Glutamatergic neuron (in vitro differentiated cells): ENCODE data around the gene CLTCL1. TPM values are rescaled to one million over a fixed set of nuclear protein-coding genes. Genes with fewer than 3 reads are reported as not detected.

Source experiments
- DNase-seq: peaks from one replicate; pipeline ENCODE4 v3.0.0; 2022
- H3K27ac Mint-ChIP-seq: one replicate; pipeline ENCODE4 v1.8.0; 2020; ENCODE audit warnings: mild to moderate bottlenecking, mixed read lengths, inconsistent platforms; ENCODE audit not compliant: unreplicated experiment
- H3K27me3 Mint-ChIP-seq: one replicate; pipeline ENCODE4 v1.8.0; 2020; ENCODE audit warnings: mild to moderate bottlenecking, moderate library complexity, mixed read lengths, inconsistent platforms; ENCODE audit not compliant: unreplicated experiment
- H3K36me3 Mint-ChIP-seq: one replicate; pipeline ENCODE4 v1.8.0; 2020; ENCODE audit warnings: mild to moderate bottlenecking, mixed read lengths, inconsistent platforms; ENCODE audit not compliant: unreplicated experiment
- H3K4me1 Mint-ChIP-seq: one replicate; pipeline ENCODE4 v1.8.0; 2020; ENCODE audit warnings: mild to moderate bottlenecking, low read depth, mixed read lengths, inconsistent platforms; ENCODE audit not compliant: unreplicated experiment
- H3K4me3 Mint-ChIP-seq: one replicate; pipeline ENCODE4 v1.8.0; 2020; ENCODE audit warnings: mild to moderate bottlenecking, mixed read lengths, inconsistent platforms; ENCODE audit not compliant: unreplicated experiment
- H3K9me3 Mint-ChIP-seq: one replicate; pipeline ENCODE4 v1.8.0; 2020; ENCODE audit warnings: mild to moderate bottlenecking, moderate library complexity, mixed read lengths, inconsistent platforms; ENCODE audit not compliant: unreplicated experiment
- CTCF ChIP-seq: fragments of 200-600 bp; sonication (generic); IDR thresholded peaks from one replicate; pipeline ENCODE4 v1.5.0; 2021; ENCODE audit not compliant: partially characterized antibody, unreplicated experiment
- total RNA-seq: library from RNA; stranded (reverse); fragmentation: NEBNext Ultra II Directional; extraction: Animal tissue kit (Norgen Biotek cat#: 25700); gene quantifications from one replicate; pipeline ENCODE4 v1.2.1, GENCODE V29; 2021; ENCODE audit not compliant: unreplicated experiment

CLTCL1 gene
- total RNA-seq, 1 donor from 2014 or later, result 11.8 TPM

- no peak for DNase-seq
- no peak for TF ChIP-seq CTCF
- Mint-ChIP-seq H3K27ac (no peak overlapping the region), H3K27me3 (peaks cover 12% of the 10 kb centered on the region), H3K36me3 (peaks cover 14% of the 10 kb centered on the region), H3K9me3 (peaks cover 8% of the 10 kb centered on the region), H3K4me1 (peaks cover 9% of the 10 kb centered on the region), H3K4me3 (no peak overlapping the region)
These were observed 93.3 kb downstream of the CLTCL1 start for GRCh38 chr22:19197997-19198865.

DNA sequence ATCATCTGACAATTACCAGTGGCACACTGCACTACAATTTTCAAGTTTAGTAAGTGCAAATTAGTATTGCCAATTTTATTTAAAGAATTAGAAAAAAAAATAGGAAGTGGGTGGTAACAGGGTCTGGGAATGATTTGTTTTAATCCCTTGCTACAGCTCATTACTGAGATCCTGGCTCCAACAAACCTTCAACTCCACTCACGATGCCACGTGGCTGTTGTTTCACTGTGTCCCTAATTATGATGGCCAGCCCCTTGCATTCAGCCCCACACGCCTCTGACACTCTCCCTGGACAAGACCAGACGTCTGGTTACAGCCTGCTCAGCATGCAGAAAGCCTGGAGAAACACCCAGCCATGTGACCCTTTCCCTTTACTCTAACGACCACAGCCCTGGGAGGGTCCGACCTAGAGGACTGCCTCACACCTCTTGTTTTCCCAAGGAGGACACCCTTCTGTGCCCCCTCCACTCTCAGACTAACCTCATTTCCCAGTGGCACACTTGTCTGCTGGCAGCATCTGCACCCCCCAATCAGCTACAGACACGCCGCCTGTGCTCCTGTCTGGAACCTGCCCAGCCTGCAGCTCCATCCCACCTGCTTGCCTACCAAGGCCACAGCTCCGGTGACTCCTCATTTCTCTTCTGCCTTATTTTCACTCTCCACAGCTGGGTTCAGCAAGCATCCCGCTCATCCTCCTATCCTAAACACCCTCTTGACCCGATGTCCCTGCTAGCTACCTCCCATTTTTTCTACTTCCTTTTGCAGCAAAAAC lies 94.5 kb downstream of the CLTCL1 start:
- H3K4me1 Mint-ChIP-seq, result peaks cover 9% of the 10 kb centered on the region
- H3K27me3 Mint-ChIP-seq, result peaks cover 7% of the 10 kb centered on the region
- H3K36me3 Mint-ChIP-seq, result peaks cover 9% of the 10 kb centered on the region
- no peak for TF ChIP-seq CTCF
- DNase-seq, result no peak
- peaks cover 8% of the 10 kb centered on the region for H3K9me3 Mint-ChIP-seq
- peak overlapping the region; percentile 11 for H3K4me3 Mint-ChIP-seq
- H3K27ac Mint-ChIP-seq, result no peak overlapping the region

- DNase-seq, result no peak
- Mint-ChIP-seq H3K4me1 (peaks cover 9% of the 10 kb centered on the region), H3K36me3 (peaks cover 4% of the 10 kb centered on the region), H3K4me3 (no peak overlapping the region), H3K27ac (no peak overlapping the region), H3K27me3 (peaks cover 10% of the 10 kb centered on the region), H3K9me3 (peaks cover 8% of the 10 kb centered on the region)
- no peak for TF ChIP-seq CTCF
These were observed 95.5 kb downstream of the CLTCL1 start for GRCh38 chr22:19195796-19196731.

DNA sequence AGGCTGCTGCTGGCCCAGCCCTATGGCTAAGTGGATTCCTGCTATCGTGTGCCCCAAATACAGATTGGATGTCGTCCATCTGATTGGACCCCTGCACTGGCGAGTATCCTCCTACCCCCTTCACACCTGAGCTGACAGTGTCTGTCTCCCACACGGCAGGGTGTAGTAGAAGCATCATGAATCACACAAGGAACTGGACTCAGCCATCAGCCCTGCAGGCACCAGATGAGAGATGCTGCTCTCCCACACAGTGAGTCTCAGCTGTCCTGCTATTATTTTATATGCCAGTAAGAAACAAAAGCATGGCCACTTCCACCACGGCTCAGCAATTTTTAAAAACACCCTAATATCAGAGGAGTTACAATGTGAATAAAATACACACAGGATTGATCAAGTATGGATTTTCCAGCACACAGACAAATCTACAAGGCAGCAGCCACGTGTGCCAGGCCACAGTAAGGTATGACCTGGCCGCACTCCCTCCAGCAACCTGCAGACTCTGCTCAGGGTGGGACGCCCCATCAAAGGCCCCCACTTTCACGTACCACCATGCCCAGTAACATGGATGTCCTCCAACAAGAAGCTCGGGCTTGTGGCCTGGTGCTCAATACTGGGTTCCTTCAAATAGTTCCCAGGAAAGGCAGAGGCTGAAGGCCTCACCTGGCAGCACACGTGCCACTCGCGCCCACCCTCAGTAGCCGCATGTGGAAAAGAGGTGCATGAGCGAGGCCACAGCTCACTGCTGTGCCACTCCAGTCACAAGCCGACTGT lies 96.6 kb downstream of the CLTCL1 start:
- H3K27me3 Mint-ChIP-seq, result peaks cover 10% of the 10 kb centered on the region
- no peak overlapping the region for H3K4me3 Mint-ChIP-seq
- H3K4me1 Mint-ChIP-seq, result peaks cover 9% of the 10 kb centered on the region
- no peak overlapping the region for H3K27ac Mint-ChIP-seq
- peaks cover 4% of the 10 kb centered on the region for H3K36me3 Mint-ChIP-seq
- no peak for DNase-seq
- no peak for TF ChIP-seq CTCF
- peaks cover 8% of the 10 kb centered on the region for H3K9me3 Mint-ChIP-seq
